ENCODE data around the gene CMSS1.

Gene CMSS1

DNA sequence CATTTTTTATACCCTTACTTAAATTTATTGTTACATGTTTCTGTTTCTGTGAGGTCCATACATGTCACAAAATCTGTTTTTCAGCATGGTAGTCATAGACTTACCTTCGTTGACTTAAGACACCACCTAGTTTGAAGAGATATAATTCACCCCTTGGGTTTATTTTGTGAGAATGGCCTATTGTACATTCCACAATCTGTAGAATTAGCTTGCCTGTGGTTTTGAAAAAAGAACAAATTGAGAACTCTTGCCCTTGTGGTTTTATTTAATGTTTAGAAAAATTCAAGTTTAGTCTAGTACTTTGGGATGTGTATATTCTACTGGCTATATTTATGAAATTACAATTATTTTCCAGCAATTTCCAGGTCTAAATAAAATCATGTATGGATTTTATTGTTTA lies 265.1 kb downstream of the CMSS1 start (continued):
- no peak for TF ChIP-seq ZNF169 (tag by site-specific recombination; IDR thresholded peaks at IDR 0.05)

DNA sequence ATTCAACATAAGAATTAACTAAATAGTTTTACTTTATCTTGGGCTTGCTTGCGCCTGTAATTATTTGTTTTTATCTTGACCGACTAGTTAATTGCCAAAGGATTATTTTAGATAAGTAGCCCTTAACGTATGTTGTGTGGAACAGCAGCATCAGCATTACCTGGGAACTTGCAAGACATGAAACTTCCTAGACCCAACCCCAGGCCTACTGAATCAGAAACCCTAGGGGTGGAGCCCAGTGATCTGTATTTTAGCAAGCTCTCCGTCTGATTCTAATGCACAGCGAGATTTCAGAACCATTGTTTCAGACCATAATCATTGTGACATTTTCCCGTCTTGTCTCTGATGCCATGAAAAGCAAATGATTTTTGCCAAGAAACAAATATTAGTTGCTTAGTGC lies 265.5 kb downstream of the CMSS1 start:
- ChIA-PET POLR2A (no interaction called here), CTCF (no interaction called here)
- TF ChIP-seq, protein P1, sequence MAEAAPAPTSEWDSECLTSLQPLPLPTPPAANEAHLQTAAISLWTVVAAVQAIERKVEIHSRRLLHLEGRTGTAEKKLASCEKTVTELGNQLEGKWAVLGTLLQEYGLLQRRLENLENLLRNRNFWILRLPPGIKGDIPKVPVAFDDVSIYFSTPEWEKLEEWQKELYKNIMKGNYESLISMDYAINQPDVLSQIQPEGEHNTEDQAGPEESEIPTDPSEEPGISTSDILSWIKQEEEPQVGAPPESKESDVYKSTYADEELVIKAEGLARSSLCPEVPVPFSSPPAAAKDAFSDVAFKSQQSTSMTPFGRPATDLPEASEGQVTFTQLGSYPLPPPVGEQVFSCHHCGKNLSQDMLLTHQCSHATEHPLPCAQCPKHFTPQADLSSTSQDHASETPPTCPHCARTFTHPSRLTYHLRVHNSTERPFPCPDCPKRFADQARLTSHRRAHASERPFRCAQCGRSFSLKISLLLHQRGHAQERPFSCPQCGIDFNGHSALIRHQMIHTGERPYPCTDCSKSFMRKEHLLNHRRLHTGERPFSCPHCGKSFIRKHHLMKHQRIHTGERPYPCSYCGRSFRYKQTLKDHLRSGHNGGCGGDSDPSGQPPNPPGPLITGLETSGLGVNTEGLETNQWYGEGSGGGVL (tag by site-specific recombination; IDR thresholded peaks at IDR 0.05) = no peak
- no peak for TF ChIP-seq ZNF768 (tag by site-specific recombination; IDR thresholded peaks at IDR 0.05)
- no peak for TF ChIP-seq ZNF324 (tag by site-specific recombination; IDR thresholded peaks at IDR 0.05)
- no peak for TF ChIP-seq ZNF529 (tag by site-specific recombination; IDR thresholded peaks at IDR 0.05; ENCODE audit: insufficient replicate concordance)
- TF ChIP-seq, protein P2, sequence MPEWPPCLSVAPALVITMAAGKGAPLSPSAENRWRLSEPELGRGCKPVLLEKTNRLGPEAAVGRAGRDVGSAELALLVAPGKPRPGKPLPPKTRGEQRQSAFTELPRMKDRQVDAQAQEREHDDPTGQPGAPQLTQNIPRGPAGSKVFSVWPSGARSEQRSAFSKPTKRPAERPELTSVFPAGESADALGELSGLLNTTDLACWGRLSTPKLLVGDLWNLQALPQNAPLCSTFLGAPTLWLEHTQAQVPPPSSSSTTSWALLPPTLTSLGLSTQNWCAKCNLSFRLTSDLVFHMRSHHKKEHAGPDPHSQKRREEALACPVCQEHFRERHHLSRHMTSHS (tag by site-specific recombination; IDR thresholded peaks at IDR 0.05) = no peak
- TF ChIP-seq MYNN (tag by site-specific recombination; IDR thresholded peaks at IDR 0.05; ENCODE audit: borderline replicate concordance) = no peak
- TF ChIP-seq ZNF114 (tag by site-specific recombination; IDR thresholded peaks at IDR 0.05) = no peak
- no peak for TF ChIP-seq ZNF530 (tag by site-specific recombination; IDR thresholded peaks at IDR 0.05; ENCODE audit: low read depth)
- TF ChIP-seq, protein P3, sequence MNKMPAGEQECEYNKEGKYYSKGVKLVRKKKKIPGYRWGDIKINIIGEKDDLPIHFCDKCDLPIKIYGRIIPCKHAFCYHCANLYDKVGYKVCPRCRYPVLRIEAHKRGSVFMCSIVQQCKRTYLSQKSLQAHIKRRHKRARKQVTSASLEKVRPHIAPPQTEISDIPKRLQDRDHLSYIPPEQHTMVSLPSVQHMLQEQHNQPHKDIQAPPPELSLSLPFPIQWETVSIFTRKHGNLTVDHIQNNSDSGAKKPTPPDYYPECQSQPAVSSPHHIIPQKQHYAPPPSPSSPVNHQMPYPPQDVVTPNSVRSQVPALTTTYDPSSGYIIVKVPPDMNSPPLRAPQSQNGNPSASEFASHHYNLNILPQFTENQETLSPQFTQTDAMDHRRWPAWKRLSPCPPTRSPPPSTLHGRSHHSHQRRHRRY (tag by site-specific recombination; IDR thresholded peaks at IDR 0.05) = no peak
- TF ChIP-seq ZFHX2 (tag by site-specific recombination; conservative IDR thresholded peaks at IDR 0.05) = no peak
- TF ChIP-seq KLF9 (tag by site-specific recombination; IDR thresholded peaks at IDR 0.05; ENCODE audit: low read depth) = no peak
- TF ChIP-seq, protein P4, sequence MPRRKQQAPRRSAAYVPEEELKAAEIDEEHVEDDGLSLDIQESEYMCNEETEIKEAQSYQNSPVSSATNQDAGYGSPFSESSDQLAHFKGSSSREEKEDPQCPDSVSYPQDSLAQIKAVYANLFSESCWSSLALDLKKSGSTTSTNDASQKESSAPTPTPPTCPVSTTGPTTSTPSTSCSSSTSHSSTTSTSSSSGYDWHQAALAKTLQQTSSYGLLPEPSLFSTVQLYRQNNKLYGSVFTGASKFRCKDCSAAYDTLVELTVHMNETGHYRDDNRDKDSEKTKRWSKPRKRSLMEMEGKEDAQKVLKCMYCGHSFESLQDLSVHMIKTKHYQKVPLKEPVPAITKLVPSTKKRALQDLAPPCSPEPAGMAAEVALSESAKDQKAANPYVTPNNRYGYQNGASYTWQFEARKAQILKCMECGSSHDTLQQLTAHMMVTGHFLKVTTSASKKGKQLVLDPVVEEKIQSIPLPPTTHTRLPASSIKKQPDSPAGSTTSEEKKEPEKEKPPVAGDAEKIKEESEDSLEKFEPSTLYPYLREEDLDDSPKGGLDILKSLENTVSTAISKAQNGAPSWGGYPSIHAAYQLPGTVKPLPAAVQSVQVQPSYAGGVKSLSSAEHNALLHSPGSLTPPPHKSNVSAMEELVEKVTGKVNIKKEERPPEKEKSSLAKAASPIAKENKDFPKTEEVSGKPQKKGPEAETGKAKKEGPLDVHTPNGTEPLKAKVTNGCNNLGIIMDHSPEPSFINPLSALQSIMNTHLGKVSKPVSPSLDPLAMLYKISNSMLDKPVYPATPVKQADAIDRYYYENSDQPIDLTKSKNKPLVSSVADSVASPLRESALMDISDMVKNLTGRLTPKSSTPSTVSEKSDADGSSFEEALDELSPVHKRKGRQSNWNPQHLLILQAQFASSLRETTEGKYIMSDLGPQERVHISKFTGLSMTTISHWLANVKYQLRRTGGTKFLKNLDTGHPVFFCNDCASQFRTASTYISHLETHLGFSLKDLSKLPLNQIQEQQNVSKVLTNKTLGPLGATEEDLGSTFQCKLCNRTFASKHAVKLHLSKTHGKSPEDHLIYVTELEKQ (tag by site-specific recombination; IDR thresholded peaks at IDR 0.05; ENCODE audit: borderline replicate concordance) = no peak
- TF ChIP-seq ZNF426 (tag by site-specific recombination; IDR thresholded peaks at IDR 0.05) = no peak
- H3K9me3 ChIP-seq (ENCODE audit: control insufficient read depth, insufficient read depth, low read depth, low read length) = no peaks in the 10 kb centered on the region
- no peak overlapping the region for H3K27ac ChIP-seq (ENCODE audit: extremely low read depth, low read depth, low read length)
- H3K4me3 ChIP-seq (ENCODE audit: low read depth, low read length) = no peak overlapping the region
- no peaks in the 10 kb centered on the region for H3K36me3 ChIP-seq (ENCODE audit: control insufficient read depth in 2 of 2, insufficient read depth in 1 of 2, low read length in 2 of 2)
- H3K4me1 ChIP-seq (ENCODE audit: control insufficient read depth, insufficient read depth, low read length) = no peaks in the 10 kb centered on the region

DNA sequence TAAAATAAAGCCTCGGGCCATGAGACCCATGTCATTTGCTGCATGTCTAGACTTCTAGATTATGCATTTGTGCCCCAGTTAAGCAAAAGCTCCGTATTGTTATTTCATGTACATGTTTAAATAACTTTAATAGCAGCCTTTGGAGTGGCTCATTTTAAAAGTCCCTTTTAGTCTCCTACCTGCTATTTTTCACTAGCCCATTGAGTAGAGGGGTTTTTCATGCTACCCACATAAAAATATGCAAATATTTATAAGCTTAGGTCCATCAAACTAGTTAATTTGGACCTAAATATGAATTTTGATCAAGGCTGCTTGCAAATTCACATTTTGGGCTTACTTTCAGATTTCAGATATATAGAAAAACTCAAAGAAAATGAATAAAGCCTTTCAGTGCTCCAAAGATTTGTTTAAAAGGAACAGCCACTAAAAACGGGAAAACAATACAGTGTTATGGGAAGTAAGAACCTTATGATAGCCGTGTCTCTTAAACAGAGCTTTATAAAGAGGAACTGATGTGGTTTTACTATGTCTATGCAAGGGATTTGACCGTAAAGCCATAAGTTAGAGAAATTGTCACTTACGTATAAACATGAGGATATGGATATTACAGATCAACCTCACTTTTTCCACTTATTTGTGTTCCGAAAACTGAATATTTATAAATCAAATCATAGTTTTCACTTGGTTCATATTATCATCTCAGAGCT lies 266.6 kb downstream of the CMSS1 start:
- POLR2A ChIA-PET = no interaction called here
- H3K4me3 ChIP-seq (ENCODE audit: low read depth, low read length) = no peak overlapping the region
- no peaks in the 10 kb centered on the region for H3K36me3 ChIP-seq (ENCODE audit: control insufficient read depth in 2 of 2, insufficient read depth in 1 of 2, low read length in 2 of 2)
- no peaks in the 10 kb centered on the region for H3K4me1 ChIP-seq (ENCODE audit: control insufficient read depth, insufficient read depth, low read length)
- CTCF ChIA-PET = interaction anchor here (0.7 to 1.0 kb wide), 3 partner anchors 15 to 26 kb away, joined by 3 read pairs; no protein-coding TSS in a partner anchor
- H3K27ac ChIP-seq (ENCODE audit: extremely low read depth, low read depth, low read length) = no peak overlapping the region
- H3K9me3 ChIP-seq (ENCODE audit: control insufficient read depth, insufficient read depth, low read depth, low read length) = no peaks in the 10 kb centered on the region
- TF ChIP-seq, protein P5, sequence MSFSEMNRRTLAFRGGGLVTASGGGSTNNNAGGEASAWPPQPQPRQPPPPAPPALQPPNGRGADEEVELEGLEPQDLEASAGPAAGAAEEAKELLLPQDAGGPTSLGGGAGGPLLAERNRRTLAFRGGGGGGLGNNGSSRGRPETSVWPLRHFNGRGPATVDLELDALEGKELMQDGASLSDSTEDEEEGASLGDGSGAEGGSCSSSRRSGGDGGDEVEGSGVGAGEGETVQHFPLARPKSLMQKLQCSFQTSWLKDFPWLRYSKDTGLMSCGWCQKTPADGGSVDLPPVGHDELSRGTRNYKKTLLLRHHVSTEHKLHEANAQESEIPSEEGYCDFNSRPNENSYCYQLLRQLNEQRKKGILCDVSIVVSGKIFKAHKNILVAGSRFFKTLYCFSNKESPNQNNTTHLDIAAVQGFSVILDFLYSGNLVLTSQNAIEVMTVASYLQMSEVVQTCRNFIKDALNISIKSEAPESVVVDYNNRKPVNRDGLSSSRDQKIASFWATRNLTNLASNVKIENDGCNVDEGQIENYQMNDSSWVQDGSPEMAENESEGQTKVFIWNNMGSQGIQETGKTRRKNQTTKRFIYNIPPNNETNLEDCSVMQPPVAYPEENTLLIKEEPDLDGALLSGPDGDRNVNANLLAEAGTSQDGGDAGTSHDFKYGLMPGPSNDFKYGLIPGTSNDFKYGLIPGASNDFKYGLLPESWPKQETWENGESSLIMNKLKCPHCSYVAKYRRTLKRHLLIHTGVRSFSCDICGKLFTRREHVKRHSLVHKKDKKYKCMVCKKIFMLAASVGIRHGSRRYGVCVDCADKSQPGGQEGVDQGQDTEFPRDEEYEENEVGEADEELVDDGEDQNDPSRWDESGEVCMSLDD (tag by site-specific recombination; IDR thresholded peaks at IDR 0.05) = no peak
- TF ChIP-seq ZNF610 (tag by site-specific recombination; IDR thresholded peaks at IDR 0.05; ENCODE audit: borderline replicate concordance) (no peak), PRDM1 (tag by site-specific recombination; IDR thresholded peaks at IDR 0.05) (no peak)
- TF ChIP-seq, protein P6, sequence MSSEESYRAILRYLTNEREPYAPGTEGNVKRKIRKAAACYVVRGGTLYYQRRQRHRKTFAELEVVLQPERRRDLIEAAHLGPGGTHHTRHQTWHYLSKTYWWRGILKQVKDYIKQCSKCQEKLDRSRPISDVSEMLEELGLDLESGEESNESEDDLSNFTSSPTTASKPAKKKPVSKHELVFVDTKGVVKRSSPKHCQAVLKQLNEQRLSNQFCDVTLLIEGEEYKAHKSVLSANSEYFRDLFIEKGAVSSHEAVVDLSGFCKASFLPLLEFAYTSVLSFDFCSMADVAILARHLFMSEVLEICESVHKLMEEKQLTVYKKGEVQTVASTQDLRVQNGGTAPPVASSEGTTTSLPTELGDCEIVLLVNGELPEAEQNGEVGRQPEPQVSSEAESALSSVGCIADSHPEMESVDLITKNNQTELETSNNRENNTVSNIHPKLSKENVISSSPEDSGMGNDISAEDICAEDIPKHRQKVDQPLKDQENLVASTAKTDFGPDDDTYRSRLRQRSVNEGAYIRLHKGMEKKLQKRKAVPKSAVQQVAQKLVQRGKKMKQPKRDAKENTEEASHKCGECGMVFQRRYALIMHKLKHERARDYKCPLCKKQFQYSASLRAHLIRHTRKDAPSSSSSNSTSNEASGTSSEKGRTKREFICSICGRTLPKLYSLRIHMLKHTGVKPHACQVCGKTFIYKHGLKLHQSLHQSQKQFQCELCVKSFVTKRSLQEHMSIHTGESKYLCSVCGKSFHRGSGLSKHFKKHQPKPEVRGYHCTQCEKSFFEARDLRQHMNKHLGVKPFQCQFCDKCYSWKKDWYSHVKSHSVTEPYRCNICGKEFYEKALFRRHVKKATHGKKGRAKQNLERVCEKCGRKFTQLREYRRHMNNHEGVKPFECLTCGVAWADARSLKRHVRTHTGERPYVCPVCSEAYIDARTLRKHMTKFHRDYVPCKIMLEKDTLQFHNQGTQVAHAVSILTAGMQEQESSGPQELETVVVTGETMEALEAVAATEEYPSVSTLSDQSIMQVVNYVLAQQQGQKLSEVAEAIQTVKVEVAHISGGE (tag by site-specific recombination; conservative IDR thresholded peaks at IDR 0.05; ENCODE audit: low read depth) = no peak
